Measurements from ENCODE around the gene CD160. TPM values are rescaled to one million over a fixed set of nuclear protein-coding genes. Genes with fewer than 3 reads are reported as not detected.

The CD160 gene
- total RNA-seq, 4 donors from 2014 or later = 0.82 to 1.6 TPM; not detected in 2

- no peak overlapping the region for H3K27ac ChIP-seq
- WGBS, 2 donors (ENCODE audit: low coverage in 1 of 2) = 92 to 97% methylated on average over 5 to 6 of the region's 6 CpGs
- in situ Hi-C loops (cut with MboI; ENCODE audit: low pct_ligation_motif_present in 1 of 4, low pct_unique_long_range_greater_than_20kb in 1 of 4, low sequenced_read_pairs in 3 of 4) = no loop called here
- H3K4me3 ChIP-seq = no peak overlapping the region
- H3K4me1 ChIP-seq = peaks cover 0 to 17% (median 3%) of the 10 kb centered on the region in 4 donors
- TF ChIP-seq POLR2A (IDR thresholded peaks at IDR 0.05) = no peak
- TF ChIP-seq, protein P1, sequence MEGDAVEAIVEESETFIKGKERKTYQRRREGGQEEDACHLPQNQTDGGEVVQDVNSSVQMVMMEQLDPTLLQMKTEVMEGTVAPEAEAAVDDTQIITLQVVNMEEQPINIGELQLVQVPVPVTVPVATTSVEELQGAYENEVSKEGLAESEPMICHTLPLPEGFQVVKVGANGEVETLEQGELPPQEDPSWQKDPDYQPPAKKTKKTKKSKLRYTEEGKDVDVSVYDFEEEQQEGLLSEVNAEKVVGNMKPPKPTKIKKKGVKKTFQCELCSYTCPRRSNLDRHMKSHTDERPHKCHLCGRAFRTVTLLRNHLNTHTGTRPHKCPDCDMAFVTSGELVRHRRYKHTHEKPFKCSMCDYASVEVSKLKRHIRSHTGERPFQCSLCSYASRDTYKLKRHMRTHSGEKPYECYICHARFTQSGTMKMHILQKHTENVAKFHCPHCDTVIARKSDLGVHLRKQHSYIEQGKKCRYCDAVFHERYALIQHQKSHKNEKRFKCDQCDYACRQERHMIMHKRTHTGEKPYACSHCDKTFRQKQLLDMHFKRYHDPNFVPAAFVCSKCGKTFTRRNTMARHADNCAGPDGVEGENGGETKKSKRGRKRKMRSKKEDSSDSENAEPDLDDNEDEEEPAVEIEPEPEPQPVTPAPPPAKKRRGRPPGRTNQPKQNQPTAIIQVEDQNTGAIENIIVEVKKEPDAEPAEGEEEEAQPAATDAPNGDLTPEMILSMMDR (IDR thresholded peaks at IDR 0.05) = no peak
- TF ChIP-seq POLR2AphosphoS5 (IDR thresholded peaks at IDR 0.05) = no peak
- TF ChIP-seq EP300 (IDR thresholded peaks at IDR 0.05; ENCODE audit: low read depth) = no peak
- DNase-seq = no peak
- intact Hi-C loops (cut with DNase I; ENCODE audit: low total_unique reads) = no loop called here
- H3K27me3 ChIP-seq = no peaks in the 10 kb centered on the region
- H3K36me3 ChIP-seq = no peaks in the 10 kb centered on the region
- H3K9me3 ChIP-seq = no peaks in the 10 kb centered on the region
Measured at GRCh38 chr1:145688924-145689323, 30.4 kb upstream of the CD160 start.

- H3K27me3 ChIP-seq = no peaks in the 10 kb centered on the region
- intact Hi-C loops (cut with DNase I; ENCODE audit: low total_unique reads) = no loop called here
Measured at GRCh38 chr1:145689922-145690321, 29.4 kb upstream of the CD160 start.

GRCh38 chr1:145690587-145691558 lies 28.4 kb upstream of the CD160 start:
- H3K36me3 ChIP-seq = no peaks in the 10 kb centered on the region
- DNase-seq = peak; percentile 17
- no peak for TF ChIP-seq POLR2A (IDR thresholded peaks at IDR 0.05)
- H3K9me3 ChIP-seq = no peaks in the 10 kb centered on the region
- intact Hi-C loops (cut with DNase I; ENCODE audit: low total_unique reads) (no loop called here), in situ Hi-C loops (cut with MboI; ENCODE audit: low pct_ligation_motif_present in 1 of 4, low pct_unique_long_range_greater_than_20kb in 1 of 4, low sequenced_read_pairs in 3 of 4) (no loop called here)
- 59 to 60% methylated on average over 3 to 5 of the region's 5 CpGs for WGBS, 2 donors (ENCODE audit: low coverage in 1 of 2)
- peaks cover 0 to 17% (median 3%) of the 10 kb centered on the region in 4 donors for H3K4me1 ChIP-seq
- no peak overlapping the region for H3K4me3 ChIP-seq
- H3K27ac ChIP-seq = no peak overlapping the region
- no peaks in the 10 kb centered on the region for H3K27me3 ChIP-seq

More at GRCh38 chr1:145689922-145690321, 29.4 kb upstream of the CD160 start:
- Histone ChIP-seq H3K4me1 (peaks cover 0 to 17% (median 3%) of the 10 kb centered on the region in 4 donors), H3K4me3 (no peak overlapping the region), H3K27ac (no peak overlapping the region), H3K36me3 (no peaks in the 10 kb centered on the region), H3K9me3 (no peaks in the 10 kb centered on the region)
- no peak for DNase-seq
- 91% methylated on average over 6 of the region's 6 CpGs; no CpG with 5 or more reads in 1 of the 2 donors for WGBS, 2 donors (ENCODE audit: low coverage in 1 of 2)
- TF ChIP-seq EP300 (IDR thresholded peaks at IDR 0.05; ENCODE audit: low read depth) (no peak), POLR2A (IDR thresholded peaks at IDR 0.05) (no peak), POLR2AphosphoS5 (IDR thresholded peaks at IDR 0.05) (no peak)
- TF ChIP-seq, protein P1 (IDR thresholded peaks at IDR 0.05) = no peak
- in situ Hi-C loops (cut with MboI; ENCODE audit: low pct_ligation_motif_present in 1 of 4, low pct_unique_long_range_greater_than_20kb in 1 of 4, low sequenced_read_pairs in 3 of 4) = no loop called here

GRCh38 chr1:145692785-145693443 lies 26.4 kb upstream of the CD160 start:
- Histone ChIP-seq H3K36me3 (no peaks in the 10 kb centered on the region), H3K27ac (no peak overlapping the region), H3K4me3 (no peak overlapping the region), H3K27me3 (no peaks in the 10 kb centered on the region), H3K4me1 (peaks cover 0 to 17% (median 3%) of the 10 kb centered on the region in 4 donors), H3K9me3 (no peaks in the 10 kb centered on the region)
- 91 to 92% methylated on average over 8 to 11 of the region's 11 CpGs for WGBS, 2 donors (ENCODE audit: low coverage in 1 of 2)
- in situ Hi-C loops (cut with MboI; ENCODE audit: low pct_ligation_motif_present in 1 of 4, low pct_unique_long_range_greater_than_20kb in 1 of 4, low sequenced_read_pairs in 3 of 4) (no loop called here), intact Hi-C loops (cut with DNase I; ENCODE audit: low total_unique reads) (no loop called here)
- DNase-seq = no peak
- no peak for TF ChIP-seq EP300 (IDR thresholded peaks at IDR 0.05; ENCODE audit: low read depth)
- TF ChIP-seq POLR2AphosphoS5 (IDR thresholded peaks at IDR 0.05) = no peak
- TF ChIP-seq, protein P1 (IDR thresholded peaks at IDR 0.05) = no peak
- TF ChIP-seq POLR2A (IDR thresholded peaks at IDR 0.05) = no peak

Measured in transverse colon (tissue), 4 donors.